Measurements from ENCODE around the gene KRT38. TPM values are rescaled to one million over a fixed set of nuclear protein-coding genes. Genes with fewer than 3 reads are reported as not detected.

Gene KRT38
- total RNA-seq, 1 donor from 2014 or later, result not detected

- intact Hi-C loops (cut with micrococcal nuclease), result no loop called here
- H3K27ac ChIP-seq (replicated peaks), result no peak overlapping the region
- no peak for TF ChIP-seq CTCF (IDR thresholded peaks at IDR 0.05; ENCODE audit: borderline replicate concordance)
Measured at GRCh38 chr17:41415411-41415810, 25.4 kb downstream of the KRT38 start.

GRCh38 chr17:41413982-41414381, 26.8 kb downstream of the KRT38 start:
- TF ChIP-seq CTCF (IDR thresholded peaks at IDR 0.05; ENCODE audit: borderline replicate concordance), result no peak
- intact Hi-C loops (cut with micrococcal nuclease), result no loop called here
- peaks cover 6% of the 10 kb centered on the region for H3K9me3 ChIP-seq (replicated peaks)
- peaks cover 23% of the 10 kb centered on the region for H3K27me3 ChIP-seq (ENCODE audit: low read depth)
- peaks cover 13% of the 10 kb centered on the region for H3K4me1 ChIP-seq
- DNase-seq, result no peak
- H3K4me3 ChIP-seq, result no peak overlapping the region
- no peaks in the 10 kb centered on the region for H3K36me3 ChIP-seq
- no peak overlapping the region for H3K27ac ChIP-seq (replicated peaks)

More at GRCh38 chr17:41415411-41415810, 25.4 kb downstream of the KRT38 start:
- Histone ChIP-seq H3K27me3 (ENCODE audit: low read depth) (peaks cover 27% of the 10 kb centered on the region), H3K4me3 (no peak overlapping the region), H3K4me1 (peaks cover 13% of the 10 kb centered on the region), H3K9me3 (replicated peaks) (peaks cover 6% of the 10 kb centered on the region), H3K36me3 (no peaks in the 10 kb centered on the region)
- no peak for DNase-seq

DNA sequence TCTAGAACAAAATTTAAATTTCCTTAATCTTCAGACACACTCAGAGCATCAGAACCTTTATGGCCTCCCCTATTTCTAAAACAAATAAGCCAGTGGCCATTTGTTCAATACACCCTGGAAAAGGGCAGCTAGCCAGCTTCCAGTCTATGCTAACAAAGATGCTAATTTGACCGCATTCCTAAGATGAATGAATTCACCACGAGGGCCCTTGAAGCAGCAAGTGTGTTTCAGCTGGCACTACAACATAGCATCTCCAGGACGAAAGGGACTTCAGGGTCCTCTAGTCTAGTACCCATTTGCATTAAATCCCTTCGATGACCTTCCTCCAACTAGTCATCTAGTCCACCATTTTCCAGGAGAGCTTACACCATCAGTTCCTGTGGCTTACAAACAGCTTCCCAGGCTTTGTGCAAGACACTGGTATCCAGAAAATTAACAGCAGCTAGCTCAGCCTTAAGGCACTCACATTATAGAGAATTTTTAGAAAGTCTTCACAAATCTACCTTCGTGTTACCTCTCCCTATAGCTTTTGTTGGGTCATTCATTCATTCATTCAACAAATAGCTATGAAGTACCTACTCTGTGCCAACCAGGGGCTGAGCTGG, 27.3 kb downstream of the KRT38 start:
- intact Hi-C loops (cut with micrococcal nuclease), result no loop called here

DNA sequence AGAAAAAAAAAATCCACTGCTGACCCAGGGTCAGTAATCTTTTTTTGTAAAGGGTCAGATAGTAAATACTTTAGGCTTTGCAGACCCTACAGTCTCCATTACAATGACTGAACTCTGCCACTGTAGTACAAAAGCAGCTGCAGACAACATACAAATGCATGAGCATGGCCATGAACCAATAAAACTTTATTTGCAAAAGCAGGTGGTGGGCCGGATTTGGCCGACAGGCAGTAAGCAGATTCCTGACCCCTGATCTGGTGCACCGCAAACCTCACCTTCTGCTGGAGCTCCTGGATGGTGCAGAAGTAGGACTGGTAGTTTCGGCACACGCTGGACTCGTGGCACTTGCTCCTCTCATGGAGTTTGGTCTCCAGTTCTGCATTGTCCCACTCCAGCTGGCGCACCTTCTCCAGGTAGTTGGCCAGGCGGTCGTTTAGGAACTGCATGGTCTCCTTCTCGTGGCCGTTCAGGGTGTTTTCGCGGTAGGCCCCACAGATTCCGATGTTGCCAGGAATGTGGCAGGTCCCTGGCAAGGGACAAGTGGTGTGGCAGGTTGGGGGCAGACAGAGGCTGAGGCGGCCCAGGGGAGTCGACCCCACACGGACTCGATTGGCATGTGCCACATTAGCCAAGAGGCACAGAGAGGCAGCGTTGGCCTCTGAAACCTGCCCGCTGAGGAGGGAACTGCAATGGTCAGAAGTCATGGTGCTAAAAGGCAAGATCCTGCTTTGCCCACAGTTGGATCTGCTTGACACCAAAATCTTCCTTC, 29.5 kb downstream of the KRT38 start:
- DNase-seq, result no peak
- H3K36me3 ChIP-seq, result no peaks in the 10 kb centered on the region

More for the DNA sequence above, 27.3 kb downstream of the KRT38 start:
- Histone ChIP-seq H3K9me3 (replicated peaks) (peaks cover 6% of the 10 kb centered on the region), H3K4me3 (no peak overlapping the region), H3K4me1 (peaks cover 13% of the 10 kb centered on the region), H3K36me3 (no peaks in the 10 kb centered on the region), H3K27me3 (ENCODE audit: low read depth) (peaks cover 23% of the 10 kb centered on the region), H3K27ac (replicated peaks) (no peak overlapping the region)
- no peak for DNase-seq
- TF ChIP-seq CTCF (IDR thresholded peaks at IDR 0.05; ENCODE audit: borderline replicate concordance), result no peak

DNA sequence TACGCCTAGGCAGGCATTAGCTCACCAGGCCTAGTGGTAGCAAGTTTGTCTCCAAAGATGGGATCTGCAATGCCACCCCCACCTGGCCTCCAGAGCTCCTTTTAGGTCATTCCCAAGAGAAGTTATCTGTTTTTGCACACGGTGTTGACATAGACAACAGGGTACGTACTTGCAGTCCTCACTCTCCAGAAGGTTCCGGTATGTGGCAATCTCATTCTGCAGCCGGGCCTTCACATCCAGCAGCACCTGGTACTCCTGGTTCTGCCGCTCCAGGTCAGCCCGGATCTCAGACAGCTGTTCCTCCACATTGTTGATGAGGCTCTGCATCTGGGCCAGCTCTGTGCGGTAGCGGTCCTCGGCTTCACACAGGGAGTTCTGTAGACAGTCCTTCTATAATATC, 33.6 kb downstream of the KRT38 start:
- no peak for DNase-seq
- Histone ChIP-seq H3K36me3 (no peaks in the 10 kb centered on the region), H3K4me3 (no peak overlapping the region), H3K4me1 (peaks cover 8% of the 10 kb centered on the region), H3K27me3 (ENCODE audit: low read depth) (peaks cover 42% of the 10 kb centered on the region), H3K27ac (replicated peaks) (no peak overlapping the region), H3K9me3 (replicated peaks) (peaks cover 3% of the 10 kb centered on the region)
- TF ChIP-seq CTCF (IDR thresholded peaks at IDR 0.05; ENCODE audit: borderline replicate concordance), result no peak
- intact Hi-C loops (cut with micrococcal nuclease), result no loop called here

More for the DNA sequence above, 29.5 kb downstream of the KRT38 start:
- Histone ChIP-seq H3K4me1 (peaks cover 6% of the 10 kb centered on the region), H3K9me3 (replicated peaks) (peaks cover 6% of the 10 kb centered on the region), H3K27ac (replicated peaks) (no peak overlapping the region), H3K4me3 (no peak overlapping the region), H3K27me3 (ENCODE audit: low read depth) (peaks cover 31% of the 10 kb centered on the region)
- intact Hi-C loops (cut with micrococcal nuclease), result no loop called here
- TF ChIP-seq CTCF (IDR thresholded peaks at IDR 0.05; ENCODE audit: borderline replicate concordance), result no peak

Data from left ventricle myocardium inferior (tissue), 1 donor.